ENCODE measurements around the gene POLN.

POLN gene

GRCh38 chr4:2079926-2080325 is 162.0 kb downstream of the POLN start:
- DNase-seq: no peak

- no peak for DNase-seq
Observed at GRCh38 chr4:2079006-2079405, 162.9 kb downstream of the POLN start.

GRCh38 chr4:2078584-2078983 is 163.3 kb downstream of the POLN start:
- no peak for DNase-seq

- no peak for DNase-seq
Observed at GRCh38 chr4:2077537-2078460, 164.1 kb downstream of the POLN start.

GRCh38 chr4:2076908-2077536 is 164.9 kb downstream of the POLN start:
- no peak for DNase-seq

GRCh38 chr4:2075987-2076907 is 165.7 kb downstream of the POLN start:
- DNase-seq: no peak

- DNase-seq: no peak
Observed at GRCh38 chr4:2075171-2075986, 166.5 kb downstream of the POLN start.

GRCh38 chr4:2074588-2074987 is 167.3 kb downstream of the POLN start:
- DNase-seq: no peak

GRCh38 chr4:2073808-2074481 is 168.0 kb downstream of the POLN start:
- DNase-seq: no peak

- no peak for DNase-seq
Observed at GRCh38 chr4:2072971-2073807, 168.7 kb downstream of the POLN start.

- DNase-seq: no peak
Observed at GRCh38 chr4:2071912-2072867, 169.7 kb downstream of the POLN start.

GRCh38 chr4:2071252-2071911 is 170.5 kb downstream of the POLN start:
- no peak for DNase-seq

- no peak for DNase-seq
Observed at GRCh38 chr4:2070421-2071251, 171.3 kb downstream of the POLN start.

GRCh38 chr4:2069986-2070385 is 171.9 kb downstream of the POLN start:
- DNase-seq: no peak

- DNase-seq: no peak
Observed at GRCh38 chr4:2069161-2069971, 172.6 kb downstream of the POLN start.

- DNase-seq: no peak
Observed at GRCh38 chr4:2068566-2068965, 173.4 kb downstream of the POLN start.

GRCh38 chr4:2068198-2068470 is 173.8 kb downstream of the POLN start:
- DNase-seq: no peak

Measured in activated T-cell treated with anti-CD3 and anti-CD28 coated beads, Interleukin-2, amount 50 U/mL, for 48 hours (primary cell).